ENCODE results near the gene RAPSN. TPM values are rescaled to one million over a fixed set of nuclear protein-coding genes. Genes with fewer than 3 reads are reported as not detected.
A peak's percentile ranks its signal among the peaks of the same experiment; 100 is the strongest.

The RAPSN gene
- total RNA-seq, 1 donor = 0.09 TPM

DNA sequence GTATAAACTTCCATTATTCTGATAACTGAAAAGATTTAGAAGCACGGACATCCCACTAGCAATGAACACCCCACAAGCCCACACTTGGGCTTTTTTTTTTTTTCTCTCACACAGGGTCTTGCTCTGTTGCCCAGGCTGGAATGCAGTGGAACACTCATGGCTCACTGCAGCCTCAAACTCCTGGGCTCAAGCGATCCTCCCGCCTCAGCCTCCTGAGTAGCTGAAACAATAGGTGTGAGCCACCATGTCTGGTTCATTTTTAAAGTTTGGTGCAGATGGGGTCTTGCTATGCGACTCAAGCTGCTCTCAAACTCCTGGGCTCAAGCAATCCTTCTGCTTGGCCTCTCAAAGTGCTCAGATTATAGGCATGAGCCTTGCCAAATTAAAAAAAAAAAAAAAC is 3.1 kb downstream of the RAPSN start:
- DNase-seq (ENCODE audit: low read depth) = no peak
- TF ChIP-seq, protein P1, sequence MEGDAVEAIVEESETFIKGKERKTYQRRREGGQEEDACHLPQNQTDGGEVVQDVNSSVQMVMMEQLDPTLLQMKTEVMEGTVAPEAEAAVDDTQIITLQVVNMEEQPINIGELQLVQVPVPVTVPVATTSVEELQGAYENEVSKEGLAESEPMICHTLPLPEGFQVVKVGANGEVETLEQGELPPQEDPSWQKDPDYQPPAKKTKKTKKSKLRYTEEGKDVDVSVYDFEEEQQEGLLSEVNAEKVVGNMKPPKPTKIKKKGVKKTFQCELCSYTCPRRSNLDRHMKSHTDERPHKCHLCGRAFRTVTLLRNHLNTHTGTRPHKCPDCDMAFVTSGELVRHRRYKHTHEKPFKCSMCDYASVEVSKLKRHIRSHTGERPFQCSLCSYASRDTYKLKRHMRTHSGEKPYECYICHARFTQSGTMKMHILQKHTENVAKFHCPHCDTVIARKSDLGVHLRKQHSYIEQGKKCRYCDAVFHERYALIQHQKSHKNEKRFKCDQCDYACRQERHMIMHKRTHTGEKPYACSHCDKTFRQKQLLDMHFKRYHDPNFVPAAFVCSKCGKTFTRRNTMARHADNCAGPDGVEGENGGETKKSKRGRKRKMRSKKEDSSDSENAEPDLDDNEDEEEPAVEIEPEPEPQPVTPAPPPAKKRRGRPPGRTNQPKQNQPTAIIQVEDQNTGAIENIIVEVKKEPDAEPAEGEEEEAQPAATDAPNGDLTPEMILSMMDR (IDR thresholded peaks at IDR 0.05; ENCODE audit: insufficient read depth, low read length) = no peak
- no peak overlapping the region for H3K4me3 ChIP-seq (ENCODE audit: low read depth, low read length)

DNA sequence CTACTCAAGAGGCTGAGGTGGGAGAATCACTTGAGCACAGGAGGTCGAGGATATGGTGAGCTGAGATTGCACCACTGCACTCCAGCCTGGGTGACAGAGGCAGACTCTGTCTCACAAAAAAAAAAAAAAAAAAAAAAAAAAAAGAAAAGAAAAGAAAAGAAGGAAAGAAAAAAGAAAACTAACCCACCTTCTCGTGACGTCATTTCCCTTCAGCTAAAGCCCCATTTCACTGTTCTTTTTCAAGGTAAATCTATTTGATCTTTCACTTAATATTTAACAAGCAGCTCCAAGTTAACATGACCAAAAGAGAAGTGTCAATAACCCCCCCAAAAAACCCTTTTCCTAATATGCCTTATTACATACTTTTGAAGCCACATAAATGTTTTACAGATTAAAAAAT is 5.1 kb downstream of the RAPSN start:
- no peak overlapping the region for H3K4me3 ChIP-seq (ENCODE audit: low read depth, low read length)
- DNase-seq (ENCODE audit: low read depth) = no peak
- TF ChIP-seq, protein P1 (IDR thresholded peaks at IDR 0.05; ENCODE audit: insufficient read depth, low read length) = no peak

DNA sequence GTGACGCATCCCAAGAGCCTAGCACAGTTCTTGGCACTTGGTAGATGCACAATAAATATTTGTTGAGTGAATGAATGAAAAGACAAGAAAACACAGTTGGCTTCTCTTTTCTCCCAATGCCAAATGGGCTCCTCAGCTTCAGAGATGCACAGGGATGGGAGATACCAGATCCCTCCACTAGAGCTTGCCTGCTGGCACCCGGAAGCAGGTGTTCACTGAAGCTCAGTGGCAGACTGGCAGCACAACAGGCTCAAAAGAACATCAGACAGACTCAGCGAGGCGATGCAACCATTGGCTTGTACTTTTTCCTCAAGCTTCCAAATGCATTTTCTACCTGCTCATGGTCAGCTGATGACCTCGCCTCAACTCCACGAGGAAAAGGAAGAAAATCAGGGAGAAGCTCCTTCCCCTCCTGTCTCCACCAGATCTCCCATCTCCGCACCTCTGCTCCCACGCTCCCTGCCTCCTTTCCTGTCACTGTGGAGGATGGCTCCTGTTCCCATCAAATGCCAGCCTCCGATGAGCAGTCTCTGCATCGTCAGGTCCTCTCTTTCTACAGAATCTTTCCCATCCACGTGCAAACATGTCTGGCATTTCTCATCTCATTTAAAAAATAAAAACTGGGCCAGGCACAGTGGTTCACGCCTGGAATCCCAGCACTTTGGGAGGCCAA is 5.8 kb downstream of the RAPSN start:
- TF ChIP-seq, protein P1 (IDR thresholded peaks at IDR 0.05; ENCODE audit: insufficient read depth, low read length) = peak; percentile 9
- no peak for DNase-seq (ENCODE audit: low read depth)
- no peak overlapping the region for H3K4me3 ChIP-seq (ENCODE audit: low read depth, low read length)

DNA sequence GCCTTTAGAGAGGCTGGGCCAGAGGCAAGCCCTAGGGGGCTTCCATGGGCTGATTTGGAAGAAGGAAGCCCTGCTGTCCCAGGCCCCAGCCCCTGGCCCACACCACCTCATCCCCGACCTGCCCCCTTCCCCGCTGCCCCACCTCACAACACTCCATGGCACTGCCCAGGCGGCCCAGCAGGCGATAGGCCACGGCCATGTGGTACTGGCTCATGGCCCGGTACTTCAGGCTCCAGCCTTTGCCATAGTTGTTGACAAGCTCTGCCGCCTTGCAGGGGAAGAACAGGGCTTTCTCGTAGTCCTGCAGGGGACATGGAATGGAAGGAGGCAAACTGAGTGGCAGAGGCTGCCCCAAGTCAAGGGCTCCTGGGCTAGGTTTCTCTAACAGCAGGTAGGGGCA is 6.4 kb downstream of the RAPSN start:
- TF ChIP-seq, protein P1 (IDR thresholded peaks at IDR 0.05; ENCODE audit: insufficient read depth, low read length) = no peak
- no peak overlapping the region for H3K4me3 ChIP-seq (ENCODE audit: low read depth, low read length)
- DNase-seq (ENCODE audit: low read depth) = no peak

DNA sequence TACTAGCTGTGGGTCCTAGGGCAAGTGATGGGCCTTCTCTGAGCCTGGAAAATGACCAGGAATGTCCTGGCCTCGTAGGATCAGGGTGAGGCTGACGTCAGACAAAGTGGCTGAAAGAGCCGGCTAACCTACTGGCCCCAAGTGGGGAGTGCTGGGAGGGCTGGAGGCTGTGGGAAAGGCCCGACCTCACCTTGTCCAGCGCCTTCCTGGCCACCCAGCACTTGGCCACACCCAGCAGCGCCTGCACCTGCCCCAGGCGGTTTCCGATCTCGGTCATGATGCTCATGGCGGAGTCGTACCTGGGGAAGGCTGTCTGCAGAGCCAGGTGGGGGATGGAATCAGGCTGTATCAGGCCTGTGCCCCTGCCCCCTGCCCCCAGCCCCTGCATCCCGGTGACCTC is 7.5 kb downstream of the RAPSN start:
- H3K4me3 ChIP-seq (ENCODE audit: low read depth, low read length) = no peak overlapping the region
- no peak for DNase-seq (ENCODE audit: low read depth)
- TF ChIP-seq, protein P1 (IDR thresholded peaks at IDR 0.05; ENCODE audit: insufficient read depth, low read length) = no peak

DNA sequence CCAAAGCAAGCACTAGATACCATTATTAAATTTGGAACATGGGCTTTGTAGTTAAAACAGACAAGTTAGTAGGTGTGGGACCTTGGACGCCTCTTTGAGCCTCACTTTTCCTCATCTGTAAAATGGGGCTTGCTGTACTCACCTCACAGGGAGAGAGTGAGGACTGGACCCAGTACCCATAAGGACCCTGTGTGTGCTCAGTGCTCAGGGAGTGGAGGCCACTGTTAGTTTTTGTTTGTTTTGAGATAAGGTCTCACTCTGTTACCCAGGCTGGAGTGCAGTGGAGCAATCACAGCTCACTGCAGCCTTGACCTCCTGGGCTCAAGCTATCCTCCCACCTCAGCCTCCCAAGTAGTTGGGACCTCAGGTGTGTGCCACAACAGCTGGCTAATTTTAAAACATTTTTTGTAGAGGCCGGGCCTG is 8.9 kb downstream of the RAPSN start:
- TF ChIP-seq, protein P1 (IDR thresholded peaks at IDR 0.05; ENCODE audit: insufficient read depth, low read length) = no peak
- no peak for DNase-seq (ENCODE audit: low read depth)
- no peak overlapping the region for H3K4me3 ChIP-seq (ENCODE audit: low read depth, low read length)

DNA sequence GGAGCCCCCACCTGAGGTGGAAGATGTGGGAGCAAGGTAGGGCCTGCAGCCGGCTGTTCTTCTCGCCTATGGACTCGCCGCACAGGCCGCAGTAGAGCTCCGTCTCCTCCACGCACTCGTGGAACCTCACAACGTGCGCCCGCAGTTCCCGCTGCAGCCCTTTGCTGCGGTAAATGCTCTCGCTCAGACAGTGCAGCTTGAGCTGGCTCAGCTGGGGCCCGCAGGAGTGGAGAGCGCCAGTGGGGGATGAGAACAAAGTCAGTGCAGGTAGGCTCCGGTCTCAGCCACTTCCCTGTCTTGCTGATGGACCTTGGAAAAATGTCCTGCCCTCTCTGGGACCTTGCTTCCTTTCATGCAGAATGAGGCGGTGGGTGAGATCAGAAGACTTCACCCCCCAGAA is 10.2 kb downstream of the RAPSN start:
- DNase-seq (ENCODE audit: low read depth) = no peak
- TF ChIP-seq, protein P1 (IDR thresholded peaks at IDR 0.05; ENCODE audit: insufficient read depth, low read length) = no peak
- H3K4me3 ChIP-seq (ENCODE audit: low read depth, low read length) = no peak overlapping the region
